Heart right ventricle (tissue), 16 donors: ENCODE measurements around the gene RBFOX1. TPM values are rescaled to one million over a fixed set of nuclear protein-coding genes. Genes with fewer than 3 reads are reported as not detected.

Experiments
- ATAC-seq, 8 donors: fragments of 200-7000 bp; cut with Tn5 transposase; one replicate each; pipeline ENCODE4 v1.9.1; 2020; ENCODE audit warnings: mild to moderate bottlenecking in 8 of 8, moderate library complexity in 8 of 8, moderate number of reproducible peaks in 1 of 8
- DNase-seq, 2 donors: peaks; one replicate each; pipeline ENCODE4 v3.0.0-alpha.2; 2020
- H3K27ac ChIP-seq, 10 donors: fragments of 200-600 bp; sonication (generic) in 2 of 10; one replicate each; pipeline versions ENCODE4 v1.5.0 to v1.8.0; 2020 to 2022; ENCODE audit warnings: mild to moderate bottlenecking in 3 of 10
- H3K27me3 ChIP-seq, 7 donors: fragments of 200-600 bp; one replicate each; pipeline ENCODE4 v1.8.0; 2021 to 2022; ENCODE audit warnings: mild to moderate bottlenecking in 2 of 7
- H3K36me3 ChIP-seq, 9 donors: fragments of 200-600 bp; sonication (generic) in 1 of 9; one replicate each; pipeline versions ENCODE4 v1.5.0 to v1.8.0; 2020 to 2022; ENCODE audit warnings: mild to moderate bottlenecking in 2 of 9
- H3K4me1 ChIP-seq, 9 donors: fragments of 200-600 bp; sonication (generic) in 1 of 9; one replicate each; pipeline versions ENCODE4 v1.5.0 to v1.8.0; 2020 to 2022; ENCODE audit warnings: mild to moderate bottlenecking in 4 of 9
- H3K4me3 ChIP-seq, 10 donors: fragments of 200-600 bp; sonication (generic) in 2 of 10; one replicate each; pipeline versions ENCODE4 v1.5.0 to v1.8.0; 2020 to 2022; ENCODE audit warnings: mild to moderate bottlenecking in 7 of 10, moderate library complexity in 2 of 10
- H3K9me3 ChIP-seq, 11 donors: fragments of 200-600 bp in 10 of 11; sonication (generic) in 2 of 11; one replicate each; pipeline versions ENCODE4 v1.5.0 to v1.8.0; 2013 to 2022; ENCODE audit warnings: mild to moderate bottlenecking in 2 of 11, control low read depth in 1 of 11, moderate library complexity in 1 of 11
- WGBS, 2 donors: extraction: QIAGEN DNeasy Blood & Tissue Kit; methylation state at CpG; one replicate each; pipeline ENCODE4 v1.1.7; 2013; ENCODE audit warnings: inconsistent platforms in 1 of 2; 5-methylcytosine and 5-hydroxymethylcytosine counted together
- intact Hi-C, 10 donors: fragments of 100-400 bp; cut with DNase I; formaldehyde crosslinking; loops; one replicate each; pipeline versions ENCODE4 v1.11.1 to v1.14.2; 2022
- polyA plus RNA-seq, 2 donors: library from polyadenylated mRNA; stranded (reverse); fragments of 200-250 nt; gene quantifications; one replicate each; pipeline ENCODE4 v1.2.3, GENCODE V29; 2013
- total RNA-seq, 10 donors: library from RNA; stranded (reverse); fragmentation: NEBNext Ultra II Directional in 3 of 10; extraction: Animal tissue kit (Norgen Biotek cat#: 25700) in 3 of 10; gene quantifications; one replicate each; pipeline versions ENCODE4 v1.2.1 to v1.2.4, GENCODE V29; 2021 to 2023
- TF ChIP-seq, protein P1 (sequence below), 9 donors: fragments of 200-600 bp; sonication (generic) in 2 of 9; IDR thresholded peaks; one replicate each; pipeline versions ENCODE4 v1.5.0 to v1.8.0; 2021 to 2022; ENCODE audit warnings: antibody characterized with exemption in 9 of 9, mild to moderate bottlenecking in 5 of 9, moderate library complexity in 1 of 9
- donor health status: Arrhythmogenic right ventricular cardiomyopathy.
- donor health status: ischemic (EF 13 %, LVEDD 7.1; RV severe dilation, severe dysfunction).
- donor health status: healthy with polysubstance abuse.
- donor health status: DM: no; HTN: yes; CAD: no.
- donor health status: DM: no; HTN: no; CAD: no.
- donor health status: ischemic (EF 25% LVEDD 6.9; RV normal size, moderate dysfunction).
- donor health status: ischemic (EF 25% LVEDD 5.7; RV mildly dilated, moderate dysfunction).
- donor health status: healthy.
- donor health status: DM: yes; HTN: yes; CAD: no.
- donor health status: Ischemic cardiomyopathy.
- donor health status: ischemic (EF 35%, LVEDD 5.7; RV mildly dilated, moderate dysfunction).
- donor health status: nonischemic (EF 11% LVEDD 7.7; RV severe dilation, severe dysfunction).
- donor health status: DM: yes; HTN: yes; CAD: no.
- donor health status: PGD.
- donor health status: ischemic (EF 29% LVEDD 5.4; RV normal size, mild dysfunction).
- donor health status: nonischemic (EF 23%, LVEDD 6.1; RV moderate dilation, normal function).

The RBFOX1 gene
- total and polyA plus RNA-seq, 12 donors = 11.1 to 82.9 (median 53.4) TPM

DNA sequence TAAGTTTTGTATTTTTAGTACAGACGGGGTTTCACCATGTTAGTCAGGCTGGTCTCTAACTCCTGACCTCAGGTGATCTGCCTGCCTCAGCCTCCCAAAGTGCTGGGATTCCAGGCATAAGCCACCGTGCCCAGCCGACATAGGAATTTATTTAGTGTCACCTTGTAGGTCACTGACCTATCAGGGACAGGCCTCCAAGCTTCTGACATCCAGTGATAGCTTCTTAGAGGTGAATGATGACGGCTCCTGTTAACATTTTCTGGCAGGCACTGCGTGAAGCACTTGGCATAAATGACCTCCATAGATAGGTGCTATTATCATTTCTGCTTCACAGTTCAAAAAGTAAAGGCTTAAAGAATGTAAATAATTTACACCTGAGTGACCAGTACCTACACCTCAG lies 71.6 kb downstream of the RBFOX1 start:
- DNase-seq = no peak
- Histone ChIP-seq H3K27me3 (no peaks in the 10 kb centered on the region), H3K4me1 (peaks cover 0 to 20% (median 3%) of the 10 kb centered on the region in 9 donors), H3K4me3 (no peak overlapping the region), H3K27ac (no peak overlapping the region), H3K36me3 (no peaks in the 10 kb centered on the region), H3K9me3 (peaks cover 0 to 3% (median 0%) of the 10 kb centered on the region in 11 donors)
- TF ChIP-seq, protein P1, sequence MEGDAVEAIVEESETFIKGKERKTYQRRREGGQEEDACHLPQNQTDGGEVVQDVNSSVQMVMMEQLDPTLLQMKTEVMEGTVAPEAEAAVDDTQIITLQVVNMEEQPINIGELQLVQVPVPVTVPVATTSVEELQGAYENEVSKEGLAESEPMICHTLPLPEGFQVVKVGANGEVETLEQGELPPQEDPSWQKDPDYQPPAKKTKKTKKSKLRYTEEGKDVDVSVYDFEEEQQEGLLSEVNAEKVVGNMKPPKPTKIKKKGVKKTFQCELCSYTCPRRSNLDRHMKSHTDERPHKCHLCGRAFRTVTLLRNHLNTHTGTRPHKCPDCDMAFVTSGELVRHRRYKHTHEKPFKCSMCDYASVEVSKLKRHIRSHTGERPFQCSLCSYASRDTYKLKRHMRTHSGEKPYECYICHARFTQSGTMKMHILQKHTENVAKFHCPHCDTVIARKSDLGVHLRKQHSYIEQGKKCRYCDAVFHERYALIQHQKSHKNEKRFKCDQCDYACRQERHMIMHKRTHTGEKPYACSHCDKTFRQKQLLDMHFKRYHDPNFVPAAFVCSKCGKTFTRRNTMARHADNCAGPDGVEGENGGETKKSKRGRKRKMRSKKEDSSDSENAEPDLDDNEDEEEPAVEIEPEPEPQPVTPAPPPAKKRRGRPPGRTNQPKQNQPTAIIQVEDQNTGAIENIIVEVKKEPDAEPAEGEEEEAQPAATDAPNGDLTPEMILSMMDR (IDR thresholded peaks at IDR 0.05) = no peak
- peak in 3 of 8 donors; percentile 25 to 55 (median 26) for ATAC-seq
- intact Hi-C loops = loop anchor here in 2 of 10 donors (10.0 kb wide), 4 partner anchors 201 to 771 kb away; no protein-coding TSS in a partner anchor
- WGBS, 2 donors = 24 to 27% methylated on average over 5 of the region's 5 CpGs

DNA sequence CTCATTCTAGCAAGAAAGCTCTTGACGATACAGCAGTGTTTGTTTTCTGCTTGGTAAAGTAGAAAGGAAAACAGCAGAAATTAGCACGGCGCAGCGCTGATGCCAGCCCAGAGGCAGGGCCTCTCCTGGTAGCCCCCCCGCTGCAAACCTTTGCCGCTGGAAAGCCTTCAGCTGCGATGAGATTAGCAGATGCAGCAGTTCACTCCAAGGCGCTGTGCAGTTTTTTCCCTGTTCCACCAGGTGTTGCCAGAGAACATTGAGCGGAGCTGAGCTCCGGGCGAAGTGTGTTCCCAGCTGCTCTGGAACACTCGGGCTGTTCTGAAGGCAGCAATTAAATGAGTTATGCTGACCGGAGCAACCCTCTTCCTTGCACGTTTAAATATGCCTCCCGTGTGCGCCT lies 72.5 kb downstream of the RBFOX1 start:
- TF ChIP-seq, protein P1 (IDR thresholded peaks at IDR 0.05) = peak; percentile 25 to 69 (median 47)
- Histone ChIP-seq H3K4me1 (peaks cover 0 to 20% (median 3%) of the 10 kb centered on the region in 9 donors), H3K36me3 (no peaks in the 10 kb centered on the region), H3K27ac (no peak overlapping the region), H3K9me3 (peaks cover 0 to 3% (median 0%) of the 10 kb centered on the region in 11 donors), H3K4me3 (peak overlapping the region in 3 of 10 donors; percentile 0 to 24 (median 1)), H3K27me3 (no peaks in the 10 kb centered on the region)
- ATAC-seq (peak; percentile 86 to 96 (median 94)), DNase-seq (peak; percentile 49 to 50)
- WGBS, 2 donors = 31 to 37% methylated on average over 16 of the region's 16 CpGs
- intact Hi-C loops = loop anchor here in 2 of 10 donors (10.0 kb wide), 4 partner anchors 200 to 770 kb away; no protein-coding TSS in a partner anchor

GRCh38 chr16:7408700-7409365 lies 76.2 kb downstream of the RBFOX1 start:
- TF ChIP-seq, protein P1 (IDR thresholded peaks at IDR 0.05) = no peak
- ATAC-seq = no peak
- intact Hi-C loops = loop anchor here in 2 of 10 donors (10.0 kb wide), 4 partner anchors 196 to 766 kb away; no protein-coding TSS in a partner anchor
- Histone ChIP-seq H3K4me1 (peaks cover 0 to 20% (median 0%) of the 10 kb centered on the region in 9 donors), H3K36me3 (no peaks in the 10 kb centered on the region), H3K27me3 (no peaks in the 10 kb centered on the region), H3K9me3 (peaks cover 0 to 3% (median 0%) of the 10 kb centered on the region in 11 donors), H3K4me3 (no peak overlapping the region), H3K27ac (no peak overlapping the region)
- no peak for DNase-seq
- 31 to 34% methylated on average over 13 of the region's 13 CpGs for WGBS, 2 donors

DNA sequence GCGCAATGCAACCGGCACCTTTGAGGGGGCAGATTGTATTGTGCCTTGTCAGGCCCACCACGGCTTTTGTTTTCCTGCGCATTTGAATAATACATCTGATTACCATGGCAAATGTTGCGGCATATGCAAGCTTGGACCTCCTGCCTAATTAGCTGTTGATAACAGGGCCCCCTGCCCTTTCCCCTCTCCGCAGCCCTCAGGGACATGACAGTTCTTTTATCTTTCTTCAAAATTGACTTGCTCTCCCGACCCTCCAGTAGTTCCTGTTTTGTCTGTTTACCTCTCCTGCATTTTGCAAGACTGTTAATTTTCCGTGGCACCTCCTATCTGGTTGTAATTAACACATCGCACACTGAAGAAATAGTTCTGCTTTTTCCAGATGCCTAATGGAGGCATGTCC lies 86.8 kb downstream of the RBFOX1 start:
- H3K4me1 ChIP-seq = peaks cover 0 to 19% (median 3%) of the 10 kb centered on the region in 9 donors
- H3K4me3 ChIP-seq = no peak overlapping the region
- TF ChIP-seq, protein P1 (IDR thresholded peaks at IDR 0.05) = no peak
- H3K27me3 ChIP-seq = no peaks in the 10 kb centered on the region
- H3K27ac ChIP-seq = no peak overlapping the region
- no peaks in the 10 kb centered on the region for H3K9me3 ChIP-seq
- H3K36me3 ChIP-seq = no peaks in the 10 kb centered on the region
- ATAC-seq = no peak
- DNase-seq = no peak
- 35 to 40% methylated on average over 9 of the region's 9 CpGs for WGBS, 2 donors
- intact Hi-C loops = no loop called here
